CD14-positive monocyte (primary cell): ENCODE data around the gene KIF5C. TPM values are rescaled to one million over a fixed set of nuclear protein-coding genes. Genes with fewer than 3 reads are reported as not detected.

ENCODE experiments used
- DNase-seq, 3 donors: peaks; one replicate each; pipeline ENCODE4 v3.0.0-alpha.2; 2011 to 2022
- H2AFZ ChIP-seq: 2 replicates; pipeline ENCODE4 v1.6.0; 2012; ENCODE audit warnings: mild to moderate bottlenecking, low read depth, low read length, inconsistent platforms; ENCODE audit not compliant: insufficient read depth, poor library complexity, severe bottlenecking
- H3K27ac ChIP-seq, 2 donors: 1 replicate in 1 of 2; 2 replicates in 1 of 2; pipeline ENCODE4 v1.5.1; 2012 to 2013; ENCODE audit warnings: low read length in 2 of 2, control low read depth in 1 of 2, inconsistent platforms in 1 of 2, low read depth in 1 of 2, mild to moderate bottlenecking in 1 of 2
- H3K27me3 ChIP-seq, 2 donors: one replicate each; pipeline versions ENCODE4 v1.6.0 to v1.6.1; 2011 to 2013; ENCODE audit warnings: low read length in 2 of 2; ENCODE audit not compliant: control insufficient read depth in 2 of 2, insufficient read depth in 2 of 2
- H3K36me3 ChIP-seq, 2 donors: replicated peaks in 1 of 2; 1 replicate in 1 of 2; 2 replicates in 1 of 2; pipeline versions ENCODE4 v1.5.1 to v1.6.1; 2012 to 2013; ENCODE audit warnings: low read length in 2 of 2, control low read depth in 1 of 2, inconsistent platforms in 1 of 2, mild to moderate bottlenecking in 1 of 2; ENCODE audit not compliant: insufficient read depth in 2 of 2, control insufficient read depth in 1 of 2
- H3K4me1 ChIP-seq, 2 donors: 1 replicate in 1 of 2; 2 replicates in 1 of 2; pipeline versions ENCODE4 v1.5.1 to v1.6.1; 2012 to 2013; ENCODE audit warnings: low read length in 2 of 2, control low read depth in 1 of 2, inconsistent platforms in 1 of 2, mild to moderate bottlenecking in 1 of 2, moderate library complexity in 1 of 2; ENCODE audit not compliant: insufficient read depth in 2 of 2, control insufficient read depth in 1 of 2
- H3K4me2 ChIP-seq: replicated peaks from 2 replicates; pipeline ENCODE3; 2012; ENCODE audit warnings: low read length, moderate library complexity, mild to moderate bottlenecking; ENCODE audit not compliant: poor library complexity, severe bottlenecking; ENCODE audit errors: extremely low read depth
- H3K4me3 ChIP-seq, 3 experiments: fragments of 200-600 bp in 1 of 3; sonication (generic) in 1 of 3; replicated peaks in 1 of 3; 1 replicate in 2 of 3; 2 replicates in 1 of 3; pipeline ENCODE4 v1.5.1; 2011 to 2013; ENCODE audit warnings: low read length in 3 of 3, mild to moderate bottlenecking in 3 of 3, control low read depth in 2 of 3, low read depth in 2 of 3, inconsistent platforms in 1 of 3, moderate library complexity in 1 of 3
- H3K79me2 ChIP-seq: 2 replicates; pipeline ENCODE4 v1.6.0; 2012; ENCODE audit warnings: mild to moderate bottlenecking, control low read depth, inconsistent platforms, low read length, moderate library complexity; ENCODE audit not compliant: insufficient read depth
- H3K9ac ChIP-seq: 2 replicates; pipeline ENCODE4 v1.6.0; 2017; ENCODE audit warnings: low read length, mild to moderate bottlenecking; ENCODE audit not compliant: insufficient read depth, poor library complexity, severe bottlenecking
- H3K9me3 ChIP-seq, 2 donors: replicated peaks in 1 of 2; 1 replicate in 1 of 2; 2 replicates in 1 of 2; pipeline versions ENCODE4 v1.5.1 to v1.6.1; 2012 to 2013; ENCODE audit warnings: low read length in 2 of 2, control low read depth in 1 of 2; ENCODE audit not compliant: control insufficient read depth in 1 of 2, insufficient read depth in 1 of 2
- H4K20me1 ChIP-seq: 2 replicates; pipeline ENCODE4 v1.6.0; 2012; ENCODE audit warnings: mild to moderate bottlenecking, low read length, control low read depth, moderate library complexity; ENCODE audit not compliant: insufficient read depth
- H3K27ac Mint-ChIP-seq, 7 donors: one replicate each; pipeline ENCODE4 v1.8.0; 2020; ENCODE audit warnings: mild to moderate bottlenecking in 7 of 7, mixed read lengths in 7 of 7, moderate library complexity in 6 of 7, inconsistent platforms in 2 of 7
- H3K27me3 Mint-ChIP-seq, 3 donors: one replicate each; pipeline ENCODE4 v1.8.0; 2021 to 2022; ENCODE audit warnings: low read depth in 3 of 3, mild to moderate bottlenecking in 3 of 3, mixed read lengths in 3 of 3, moderate library complexity in 3 of 3, inconsistent platforms in 1 of 3
- H3K36me3 Mint-ChIP-seq, 2 donors: one replicate each; pipeline ENCODE4 v1.8.0; 2020; ENCODE audit warnings: mixed read lengths in 2 of 2, inconsistent platforms in 1 of 2, mild to moderate bottlenecking in 1 of 2
- H3K4me1 Mint-ChIP-seq: one replicate; pipeline ENCODE4 v1.8.0; 2020; ENCODE audit warnings: mild to moderate bottlenecking, mixed read lengths
- H3K4me3 Mint-ChIP-seq, 2 donors: one replicate each; pipeline ENCODE4 v1.8.0; 2020; ENCODE audit warnings: mild to moderate bottlenecking in 2 of 2, mixed read lengths in 2 of 2, moderate library complexity in 1 of 2
- H3K9me3 Mint-ChIP-seq, 7 donors: one replicate each; pipeline ENCODE4 v1.8.0; 2020 to 2022; ENCODE audit warnings: mixed read lengths in 7 of 7, mild to moderate bottlenecking in 6 of 7, moderate library complexity in 6 of 7, inconsistent platforms in 2 of 7
- WGBS: methylation state at CpG from one replicate; pipeline ENCODE4 v1.1.5; 2013; ENCODE audit warnings: missing lambda C conversion rate; ENCODE audit not compliant: insufficient coverage; 5-methylcytosine and 5-hydroxymethylcytosine counted together
- intact Hi-C, 2 donors: fragments of 100-400 bp; cut with micrococcal nuclease; formaldehyde crosslinking; loops; one replicate each; pipeline versions ENCODE4 v1.15.0 to v1.15.1; 2023
- polyA plus RNA-seq, 3 donors: library from polyadenylated mRNA; depleted of rRNA in 1 of 3; unstranded in 2 of 3; stranded (reverse) in 1 of 3; fragments of 300-500 nt in 2 of 3; fragments of >200 nt in 1 of 3; fragmentation: Illumina TruSeq in 2 of 3; gene quantifications; 1 replicate in 2 of 3; 2 replicates in 1 of 3; pipeline ENCODE4 v1.2.3, GENCODE V29; 2012 to 2021
- TF ChIP-seq, protein P1 (sequence below): fragments of 200-600 bp; IDR thresholded peaks from one replicate; pipeline ENCODE4 v1.8.0; 2022; ENCODE audit warnings: antibody characterized with exemption, mild to moderate bottlenecking

Gene KIF5C
- polyA plus RNA-seq, 3 donors = 0.04 TPM; not detected in 2

DNA sequence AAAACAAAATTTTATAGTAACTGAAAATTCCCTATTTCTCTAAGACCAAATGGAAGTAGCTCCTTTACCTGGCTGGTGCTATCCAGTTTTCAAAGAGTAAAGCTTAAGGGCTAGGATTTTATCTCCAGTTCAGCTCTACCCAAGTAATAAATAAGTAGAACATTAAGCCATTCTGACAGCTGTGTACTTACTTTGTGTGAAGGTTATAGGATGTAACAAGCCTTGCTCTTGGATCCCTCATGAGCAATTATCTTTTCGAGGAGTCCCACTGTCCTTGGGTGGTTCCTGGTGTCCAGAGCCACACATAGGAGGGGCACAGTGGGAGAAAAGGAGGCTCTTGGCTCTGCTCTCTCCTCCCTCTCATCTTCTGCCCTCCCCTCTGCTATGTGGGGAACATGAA lies 45.5 kb downstream of the KIF5C start:
- no peak overlapping the region for H2AFZ ChIP-seq
- no peaks in the 10 kb centered on the region for H3K36me3 ChIP-seq
- H3K79me2 ChIP-seq = no peaks in the 10 kb centered on the region
- TF ChIP-seq, protein P1, sequence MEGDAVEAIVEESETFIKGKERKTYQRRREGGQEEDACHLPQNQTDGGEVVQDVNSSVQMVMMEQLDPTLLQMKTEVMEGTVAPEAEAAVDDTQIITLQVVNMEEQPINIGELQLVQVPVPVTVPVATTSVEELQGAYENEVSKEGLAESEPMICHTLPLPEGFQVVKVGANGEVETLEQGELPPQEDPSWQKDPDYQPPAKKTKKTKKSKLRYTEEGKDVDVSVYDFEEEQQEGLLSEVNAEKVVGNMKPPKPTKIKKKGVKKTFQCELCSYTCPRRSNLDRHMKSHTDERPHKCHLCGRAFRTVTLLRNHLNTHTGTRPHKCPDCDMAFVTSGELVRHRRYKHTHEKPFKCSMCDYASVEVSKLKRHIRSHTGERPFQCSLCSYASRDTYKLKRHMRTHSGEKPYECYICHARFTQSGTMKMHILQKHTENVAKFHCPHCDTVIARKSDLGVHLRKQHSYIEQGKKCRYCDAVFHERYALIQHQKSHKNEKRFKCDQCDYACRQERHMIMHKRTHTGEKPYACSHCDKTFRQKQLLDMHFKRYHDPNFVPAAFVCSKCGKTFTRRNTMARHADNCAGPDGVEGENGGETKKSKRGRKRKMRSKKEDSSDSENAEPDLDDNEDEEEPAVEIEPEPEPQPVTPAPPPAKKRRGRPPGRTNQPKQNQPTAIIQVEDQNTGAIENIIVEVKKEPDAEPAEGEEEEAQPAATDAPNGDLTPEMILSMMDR = no peak
- no CpG with 5 or more reads among the region's 1 CpG for WGBS
- no peak overlapping the region for H3K9ac ChIP-seq
- H3K4me2 ChIP-seq = no peak overlapping the region
- intact Hi-C loops = no loop called here
- H3K4me1 ChIP-seq = no peaks in the 10 kb centered on the region
- H3K4me3 ChIP-seq = no peak overlapping the region
- no peak overlapping the region for H3K4me3 Mint-ChIP-seq
- H3K27ac Mint-ChIP-seq = no peak overlapping the region
- no peaks in the 10 kb centered on the region for H4K20me1 ChIP-seq
- no peak for DNase-seq
- peaks cover 7% of the 10 kb centered on the region in 2 donors for H3K9me3 ChIP-seq
- H3K27me3 ChIP-seq = no peaks in the 10 kb centered on the region
- H3K4me1 Mint-ChIP-seq = no peaks in the 10 kb centered on the region
- H3K36me3 Mint-ChIP-seq = no peaks in the 10 kb centered on the region
- no peak overlapping the region for H3K27ac ChIP-seq
- peaks cover 2 to 3% (median 2%) of the 10 kb centered on the region in 3 donors for H3K27me3 Mint-ChIP-seq
- peaks cover 9 to 15% (median 12%) of the 10 kb centered on the region in 7 donors for H3K9me3 Mint-ChIP-seq

DNA sequence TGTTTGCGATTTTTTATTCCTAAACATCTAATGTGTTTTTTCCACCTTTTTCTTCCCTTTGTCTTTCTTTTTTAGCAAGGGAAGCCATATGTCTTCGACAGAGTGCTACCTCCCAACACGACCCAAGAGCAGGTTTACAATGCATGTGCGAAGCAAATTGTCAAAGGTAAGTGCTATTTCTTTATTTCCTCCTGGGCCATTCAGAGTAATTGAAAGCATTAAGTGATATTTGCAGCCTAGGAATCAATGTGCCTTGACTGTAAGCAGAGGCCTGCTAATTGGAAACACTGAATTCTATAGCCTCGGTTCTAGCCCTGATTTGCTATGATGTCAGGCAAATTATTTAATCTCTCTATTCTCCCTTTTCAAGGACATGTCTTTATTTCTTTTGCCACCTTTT lies 47.0 kb downstream of the KIF5C start:
- H3K27ac Mint-ChIP-seq = no peak overlapping the region
- no peaks in the 10 kb centered on the region for H3K36me3 Mint-ChIP-seq
- no peaks in the 10 kb centered on the region for H3K79me2 ChIP-seq
- peaks cover 2 to 3% (median 2%) of the 10 kb centered on the region in 3 donors for H3K27me3 Mint-ChIP-seq
- no peak overlapping the region for H3K27ac ChIP-seq
- H3K4me1 Mint-ChIP-seq = peaks cover 13% of the 10 kb centered on the region
- H3K4me2 ChIP-seq = no peak overlapping the region
- peaks cover 7% of the 10 kb centered on the region in 2 donors for H3K9me3 ChIP-seq
- H3K36me3 ChIP-seq = no peaks in the 10 kb centered on the region
- TF ChIP-seq, protein P1 = no peak
- H3K9me3 Mint-ChIP-seq = peaks cover 7 to 13% (median 12%) of the 10 kb centered on the region in 7 donors
- H3K4me1 ChIP-seq = peaks cover 11 to 15% of the 10 kb centered on the region in 2 donors
- no peaks in the 10 kb centered on the region for H3K27me3 ChIP-seq
- intact Hi-C loops = no loop called here
- no CpG with 5 or more reads among the region's 5 CpGs for WGBS
- no peak overlapping the region for H3K4me3 ChIP-seq
- no peaks in the 10 kb centered on the region for H4K20me1 ChIP-seq
- H2AFZ ChIP-seq = no peak overlapping the region
- H3K4me3 Mint-ChIP-seq = no peak overlapping the region
- no peak overlapping the region for H3K9ac ChIP-seq
- no peak for DNase-seq
